ENCODE results near the gene IL1R1. TPM values are rescaled to one million over a fixed set of nuclear protein-coding genes. Genes with fewer than 3 reads are reported as not detected.

Gene IL1R1
- total RNA-seq, 1 donor from 2014 or later, result 152 TPM

GRCh38 chr2:102154946-102155702 lies 12.6 kb downstream of the IL1R1 start:
- intact Hi-C loops (cut with DNase I), result no loop called here
- no peak for TF ChIP-seq CTCF (IDR thresholded peaks at IDR 0.05)
- Histone ChIP-seq H3K36me3 (peaks cover 59% of the 10 kb centered on the region), H3K27ac (peak overlapping the region; percentile 67), H3K4me3 (no peak overlapping the region), H3K9me3 (no peaks in the 10 kb centered on the region), H3K4me1 (peaks cover 57% of the 10 kb centered on the region), H3K27me3 (ENCODE audit: low read depth) (no peaks in the 10 kb centered on the region)
- DNase-seq (no peak), ATAC-seq (no peak)

- Histone ChIP-seq H3K4me1 (peaks cover 49% of the 10 kb centered on the region), H3K27ac (peak overlapping the region; percentile 67), H3K4me3 (no peak overlapping the region), H3K27me3 (ENCODE audit: low read depth) (no peaks in the 10 kb centered on the region), H3K9me3 (no peaks in the 10 kb centered on the region), H3K36me3 (peaks cover 63% of the 10 kb centered on the region)
- TF ChIP-seq CTCF (IDR thresholded peaks at IDR 0.05), result no peak
- intact Hi-C loops (cut with DNase I), result no loop called here
- DNase-seq (no peak), ATAC-seq (peak; percentile 57 to 62)
Observed at GRCh38 chr2:102155703-102156515, 13.4 kb downstream of the IL1R1 start.

GRCh38 chr2:102158011-102158755 lies 15.6 kb downstream of the IL1R1 start:
- ATAC-seq, result no peak

GRCh38 chr2:102159295-102159694 lies 16.7 kb downstream of the IL1R1 start:
- TF ChIP-seq CTCF (IDR thresholded peaks at IDR 0.05), result no peak
- no peak for ATAC-seq
- peaks cover 50% of the 10 kb centered on the region for H3K36me3 ChIP-seq

More at GRCh38 chr2:102158011-102158755, 15.6 kb downstream of the IL1R1 start:
- H3K4me1 ChIP-seq, result peaks cover 42% of the 10 kb centered on the region
- intact Hi-C loops (cut with DNase I), result no loop called here
- no peak overlapping the region for H3K4me3 ChIP-seq
- no peak overlapping the region for H3K27ac ChIP-seq
- TF ChIP-seq CTCF (IDR thresholded peaks at IDR 0.05), result no peak
- H3K36me3 ChIP-seq, result peaks cover 54% of the 10 kb centered on the region
- no peak for DNase-seq
- H3K9me3 ChIP-seq, result no peaks in the 10 kb centered on the region
- H3K27me3 ChIP-seq (ENCODE audit: low read depth), result no peaks in the 10 kb centered on the region

GRCh38 chr2:102166189-102166845 lies 23.8 kb downstream of the IL1R1 start:
- Histone ChIP-seq H3K36me3 (peaks cover 54% of the 10 kb centered on the region), H3K4me1 (peaks cover 35% of the 10 kb centered on the region), H3K27ac (no peak overlapping the region), H3K4me3 (no peak overlapping the region), H3K9me3 (no peaks in the 10 kb centered on the region), H3K27me3 (ENCODE audit: low read depth) (no peaks in the 10 kb centered on the region)
- no peak for DNase-seq
- TF ChIP-seq CTCF (IDR thresholded peaks at IDR 0.05), result peak; percentile 59
- peak; percentile 70 to 84 for ATAC-seq
- intact Hi-C loops (cut with DNase I), result loop anchor here (10.0 kb wide), 1 partner anchor 142 kb away; no protein-coding TSS in a partner anchor

More at GRCh38 chr2:102159295-102159694, 16.7 kb downstream of the IL1R1 start:
- peaks cover 41% of the 10 kb centered on the region for H3K4me1 ChIP-seq
- intact Hi-C loops (cut with DNase I), result no loop called here
- H3K9me3 ChIP-seq, result no peaks in the 10 kb centered on the region
- no peak overlapping the region for H3K4me3 ChIP-seq
- H3K27me3 ChIP-seq (ENCODE audit: low read depth), result no peaks in the 10 kb centered on the region
- H3K27ac ChIP-seq, result peak overlapping the region; percentile 20
- DNase-seq, result no peak

All from lower lobe of right lung (tissue), 2 donors.